ENCODE results near the gene DCDC1. TPM values are rescaled to one million over a fixed set of nuclear protein-coding genes. Genes with fewer than 3 reads are reported as not detected.

Gene DCDC1
- total and polyA plus RNA-seq, 12 donors = 0.07 to 1.5 (median 0.29) TPM; not detected in 1

- peak in 2 of 6 experiments; percentile 29 to 33 for TF ChIP-seq CTCF (IDR thresholded peaks at IDR 0.05)
- no peak for TF ChIP-seq POLR2A (IDR thresholded peaks at IDR 0.05)
- H3K9me3 ChIP-seq (replicated peaks in 1 of 3) = no peaks in the 10 kb centered on the region
- no peak for DNase-seq
- no peak overlapping the region for H3K4me3 ChIP-seq
- intact Hi-C loops (cut with DNase I) = no loop called here
- no peak overlapping the region for H3K27ac ChIP-seq
- H3K27me3 ChIP-seq = no peaks in the 10 kb centered on the region
- 0 to 15% (median 8%) methylated on average over 1 of the region's 1 CpG for WGBS, 4 donors
- no peaks in the 10 kb centered on the region for H3K36me3 ChIP-seq (replicated peaks in 1 of 2)
- no peaks in the 10 kb centered on the region for H3K4me1 ChIP-seq (replicated peaks in 1 of 2)
These were observed 133.4 kb downstream of the DCDC1 start for GRCh38 chr11:31236143-31236542.

GRCh38 chr11:31233425-31233824, 136.1 kb downstream of the DCDC1 start:
- H3K27me3 ChIP-seq = no peaks in the 10 kb centered on the region
- intact Hi-C loops (cut with DNase I) = no loop called here
- H3K9me3 ChIP-seq (replicated peaks in 1 of 3) = no peaks in the 10 kb centered on the region

GRCh38 chr11:31231601-31232000, 137.9 kb downstream of the DCDC1 start:
- no peaks in the 10 kb centered on the region for H3K36me3 ChIP-seq (replicated peaks in 1 of 2)
- TF ChIP-seq POLR2A (IDR thresholded peaks at IDR 0.05) (no peak), CTCF (IDR thresholded peaks at IDR 0.05) (no peak)
- no peaks in the 10 kb centered on the region for H3K9me3 ChIP-seq (replicated peaks in 1 of 3)
- intact Hi-C loops (cut with DNase I) = no loop called here
- no peaks in the 10 kb centered on the region for H3K27me3 ChIP-seq
- no peak overlapping the region for H3K4me3 ChIP-seq
- 74 to 91% (median 81%) methylated on average over 1 of the region's 1 CpG for WGBS, 4 donors
- no peak for DNase-seq
- no peak overlapping the region for H3K27ac ChIP-seq
- no peaks in the 10 kb centered on the region for H3K4me1 ChIP-seq (replicated peaks in 1 of 2)

More at GRCh38 chr11:31233425-31233824, 136.1 kb downstream of the DCDC1 start:
- Histone ChIP-seq H3K36me3 (replicated peaks in 1 of 2) (no peaks in the 10 kb centered on the region), H3K4me1 (replicated peaks in 1 of 2) (no peaks in the 10 kb centered on the region), H3K27ac (no peak overlapping the region), H3K4me3 (no peak overlapping the region)
- DNase-seq = no peak
- TF ChIP-seq POLR2A (IDR thresholded peaks at IDR 0.05) = no peak
- TF ChIP-seq CTCF (IDR thresholded peaks at IDR 0.05) = no peak

- no peaks in the 10 kb centered on the region for H3K36me3 ChIP-seq (replicated peaks in 1 of 2)
- peaks cover 0 to 5% (median 0%) of the 10 kb centered on the region in 3 donors for H3K9me3 ChIP-seq (replicated peaks in 1 of 3)
- no peak overlapping the region for H3K27ac ChIP-seq
- no peaks in the 10 kb centered on the region for H3K27me3 ChIP-seq
- no peaks in the 10 kb centered on the region for H3K4me1 ChIP-seq (replicated peaks in 1 of 2)
- H3K4me3 ChIP-seq = no peak overlapping the region
- intact Hi-C loops (cut with DNase I) = no loop called here
- TF ChIP-seq CTCF (IDR thresholded peaks at IDR 0.05) (no peak), POLR2A (IDR thresholded peaks at IDR 0.05) (no peak)
- WGBS, 4 donors = 54 to 75% (median 65%) methylated on average over 2 of the region's 2 CpGs
- no peak for DNase-seq
These were observed 150.7 kb downstream of the DCDC1 start for GRCh38 chr11:31218847-31219246.

All from adrenal gland (tissue), 12 donors.